HG03432 (cell line): ENCODE data around the gene FKBP4.

Experiments used
- ATAC-seq: cut with Tn5 transposase; IDR thresholded peaks from one replicate; pipeline ENCODE4 v1.9.1; 2021; ENCODE audit warnings: mild to moderate bottlenecking, moderate library complexity; ENCODE audit not compliant: unreplicated experiment

FKBP4 gene

GRCh38 chr12:2776129-2776806 is 18.5 kb upstream of the FKBP4 start:
- ATAC-seq = no peak

GRCh38 chr12:2779281-2779680 is 15.5 kb upstream of the FKBP4 start:
- ATAC-seq = no peak

GRCh38 chr12:2783936-2784600 is 10.7 kb upstream of the FKBP4 start:
- ATAC-seq = no peak

- ATAC-seq = no peak
Measured at GRCh38 chr12:2785017-2785416, 9.8 kb upstream of the FKBP4 start.

- no peak for ATAC-seq
Measured at GRCh38 chr12:2791089-2791488, 3.7 kb upstream of the FKBP4 start.

GRCh38 chr12:2792671-2793500 is 1.9 kb upstream of the FKBP4 start:
- ATAC-seq = no peak

- no peak for ATAC-seq
Measured at GRCh38 chr12:2793561-2793960, 1.2 kb upstream of the FKBP4 start.

GRCh38 chr12:2794191-2794735 is 507 bp upstream of the FKBP4 start:
- peak; percentile 9 for ATAC-seq

- ATAC-seq = peak; percentile 78
Measured at GRCh38 chr12:2795291-2796186, 769 bp downstream of the FKBP4 start.

- no peak for ATAC-seq
Measured at GRCh38 chr12:2796187-2796666, 1.5 kb downstream of the FKBP4 start.

- ATAC-seq = no peak
Measured at GRCh38 chr12:2797721-2798418, 3.1 kb downstream of the FKBP4 start.

GRCh38 chr12:2800046-2800570 is 5.3 kb downstream of the FKBP4 start:
- no peak for ATAC-seq

- ATAC-seq = no peak
Measured at GRCh38 chr12:2801044-2801783, 6.4 kb downstream of the FKBP4 start.

- no peak for ATAC-seq
Measured at GRCh38 chr12:2803635-2804392, 9.0 kb downstream of the FKBP4 start.

- no peak for ATAC-seq
Measured at GRCh38 chr12:2804393-2805142, 9.8 kb downstream of the FKBP4 start.

- ATAC-seq = no peak
Measured at GRCh38 chr12:2805143-2805520, 10.4 kb downstream of the FKBP4 start.

GRCh38 chr12:2806700-2807099 is 11.9 kb downstream of the FKBP4 start:
- ATAC-seq = no peak
